CD4-positive, CD25-positive, alpha-beta regulatory T cell (primary cell): Measurements from ENCODE around the gene ACE. TPM values are rescaled to one million over a fixed set of nuclear protein-coding genes. Genes with fewer than 3 reads are reported as not detected.
A peak's percentile ranks its signal among the peaks of the same experiment; 100 is the strongest.

ENCODE experiments used
- ATAC-seq, 2 donors: fragments of 150-1000 bp; cut with Tn5 transposase; one replicate each; pipeline ENCODE4 v1.10.0; 2021; ENCODE audit warnings: low read depth in 2 of 2, moderate number of reproducible peaks in 2 of 2, moderate library complexity in 1 of 2
- DNase-seq, 3 donors: peaks; one replicate each; pipeline versions ENCODE4 v3.0.0 to v3.0.0-alpha.2; 2012 to 2022; ENCODE audit warnings: mixed read lengths in 1 of 3
- H3K27ac ChIP-seq: one replicate; pipeline ENCODE4 v1.7.0; 2013; ENCODE audit warnings: mild to moderate bottlenecking, low read length; ENCODE audit not compliant: insufficient read depth, poor library complexity, severe bottlenecking
- H3K27me3 ChIP-seq: one replicate; pipeline ENCODE4 v1.7.0; 2013; ENCODE audit warnings: low read length; ENCODE audit not compliant: control insufficient read depth, insufficient read depth
- H3K36me3 ChIP-seq: one replicate; pipeline ENCODE4 v1.7.0; 2013; ENCODE audit warnings: mild to moderate bottlenecking, low read length, moderate library complexity; ENCODE audit not compliant: control insufficient read depth, insufficient read depth
- H3K4me1 ChIP-seq: 2 replicates; pipeline ENCODE4 v1.7.0; 2013; ENCODE audit warnings: mild to moderate bottlenecking, low read length; ENCODE audit not compliant: insufficient read depth, control insufficient read depth, poor library complexity, severe bottlenecking
- H3K4me3 ChIP-seq: one replicate; pipeline ENCODE4 v1.7.0; 2013; ENCODE audit warnings: low read depth, mild to moderate bottlenecking, low read length, moderate library complexity
- H3K9me3 ChIP-seq, 2 experiments: 1 replicate in 1 of 2; 2 replicates in 1 of 2; pipeline ENCODE4 v1.7.0; 2013; ENCODE audit warnings: low read length in 2 of 2, mild to moderate bottlenecking in 1 of 2, moderate library complexity in 1 of 2; ENCODE audit not compliant: control insufficient read depth in 2 of 2
- H3K27ac Mint-ChIP-seq, 3 donors: one replicate each; pipeline ENCODE4 v1.8.0; 2020 to 2022; ENCODE audit warnings: mild to moderate bottlenecking in 3 of 3, mixed read lengths in 3 of 3, moderate library complexity in 2 of 3
- H3K27me3 Mint-ChIP-seq: one replicate; pipeline ENCODE4 v1.8.0; 2022; ENCODE audit warnings: mild to moderate bottlenecking, mixed read lengths
- H3K36me3 Mint-ChIP-seq: one replicate; pipeline ENCODE4 v1.8.0; 2020; ENCODE audit warnings: mixed read lengths
- H3K4me1 Mint-ChIP-seq, 4 donors: one replicate each; pipeline ENCODE4 v1.8.0; 2020 to 2022; ENCODE audit warnings: mixed read lengths in 4 of 4, mild to moderate bottlenecking in 1 of 4
- H3K4me3 Mint-ChIP-seq, 4 donors: one replicate each; pipeline ENCODE4 v1.8.0; 2020 to 2022; ENCODE audit warnings: mild to moderate bottlenecking in 4 of 4, mixed read lengths in 4 of 4, moderate library complexity in 3 of 4
- H3K9me3 Mint-ChIP-seq, 7 donors: one replicate each; pipeline ENCODE4 v1.8.0; 2020 to 2022; ENCODE audit warnings: mixed read lengths in 7 of 7, mild to moderate bottlenecking in 3 of 7, moderate library complexity in 2 of 7
- polyA plus RNA-seq, 4 donors: library from polyadenylated mRNA; unstranded; fragments of 300-500 nt; fragmentation: Illumina TruSeq; gene quantifications; one replicate each; pipeline ENCODE4 v1.2.3, GENCODE V29; 2021
- total RNA-seq: library from RNA; stranded (reverse); gene quantifications from one replicate; pipeline ENCODE4 v1.2.3, GENCODE V29; 2022

Gene ACE
- total and polyA plus RNA-seq, 5 donors from 2014 or later, result 0.15 to 4.2 TPM; not detected in 3

GRCh38 chr17:63506627-63507026, 29.8 kb downstream of the ACE start:
- Mint-ChIP-seq H3K4me3 (no peak overlapping the region), H3K36me3 (peaks cover 4% of the 10 kb centered on the region), H3K27me3 (peaks cover 26% of the 10 kb centered on the region), H3K9me3 (peaks cover 0 to 8% (median 0%) of the 10 kb centered on the region in 7 donors), H3K4me1 (no peaks in the 10 kb centered on the region), H3K27ac (no peak overlapping the region)
- Histone ChIP-seq H3K27ac (no peak overlapping the region), H3K4me3 (no peak overlapping the region), H3K36me3 (no peaks in the 10 kb centered on the region), H3K4me1 (no peaks in the 10 kb centered on the region), H3K27me3 (no peaks in the 10 kb centered on the region), H3K9me3 (no peaks in the 10 kb centered on the region)
- DNase-seq (no peak), ATAC-seq (no peak)

- Histone ChIP-seq H3K4me3 (no peak overlapping the region), H3K36me3 (no peaks in the 10 kb centered on the region), H3K27ac (no peak overlapping the region), H3K27me3 (no peaks in the 10 kb centered on the region), H3K4me1 (no peaks in the 10 kb centered on the region), H3K9me3 (no peaks in the 10 kb centered on the region)
- no peaks in the 10 kb centered on the region for H3K36me3 Mint-ChIP-seq
- H3K4me3 Mint-ChIP-seq, result no peak overlapping the region
- ATAC-seq, result no peak
- H3K9me3 Mint-ChIP-seq, result no peaks in the 10 kb centered on the region
- H3K27me3 Mint-ChIP-seq, result peaks cover 17% of the 10 kb centered on the region
- no peak for DNase-seq
- no peaks in the 10 kb centered on the region for H3K4me1 Mint-ChIP-seq
- no peak overlapping the region for H3K27ac Mint-ChIP-seq
Observed at GRCh38 chr17:63511331-63511730, 34.5 kb downstream of the ACE start.

- Mint-ChIP-seq H3K27ac (no peak overlapping the region), H3K36me3 (no peaks in the 10 kb centered on the region), H3K4me1 (no peaks in the 10 kb centered on the region), H3K9me3 (no peaks in the 10 kb centered on the region), H3K4me3 (no peak overlapping the region), H3K27me3 (peaks cover 17% of the 10 kb centered on the region)
- Histone ChIP-seq H3K27ac (no peak overlapping the region), H3K9me3 (no peaks in the 10 kb centered on the region), H3K4me3 (no peak overlapping the region), H3K36me3 (no peaks in the 10 kb centered on the region), H3K4me1 (no peaks in the 10 kb centered on the region), H3K27me3 (no peaks in the 10 kb centered on the region)
- DNase-seq, result no peak
- ATAC-seq, result no peak
Observed at GRCh38 chr17:63512388-63512787, 35.5 kb downstream of the ACE start.

GRCh38 chr17:63512896-63513644, 36.2 kb downstream of the ACE start:
- Histone ChIP-seq H3K4me1 (no peaks in the 10 kb centered on the region), H3K4me3 (no peak overlapping the region), H3K27ac (no peak overlapping the region), H3K36me3 (no peaks in the 10 kb centered on the region), H3K9me3 (no peaks in the 10 kb centered on the region), H3K27me3 (no peaks in the 10 kb centered on the region)
- H3K4me1 Mint-ChIP-seq, result no peaks in the 10 kb centered on the region
- H3K4me3 Mint-ChIP-seq, result no peak overlapping the region
- peaks cover 0 to 1% (median 0%) of the 10 kb centered on the region in 7 donors for H3K9me3 Mint-ChIP-seq
- H3K27ac Mint-ChIP-seq, result no peak overlapping the region
- DNase-seq (no peak), ATAC-seq (no peak)
- H3K36me3 Mint-ChIP-seq, result no peaks in the 10 kb centered on the region
- peaks cover 17% of the 10 kb centered on the region for H3K27me3 Mint-ChIP-seq

GRCh38 chr17:63514477-63514876, 37.6 kb downstream of the ACE start:
- Mint-ChIP-seq H3K27me3 (peaks cover 13% of the 10 kb centered on the region), H3K36me3 (no peaks in the 10 kb centered on the region), H3K27ac (no peak overlapping the region), H3K9me3 (peaks cover 0 to 1% (median 0%) of the 10 kb centered on the region in 7 donors), H3K4me1 (no peaks in the 10 kb centered on the region), H3K4me3 (no peak overlapping the region)
- Histone ChIP-seq H3K27me3 (no peaks in the 10 kb centered on the region), H3K36me3 (no peaks in the 10 kb centered on the region), H3K9me3 (no peaks in the 10 kb centered on the region), H3K27ac (no peak overlapping the region), H3K4me1 (no peaks in the 10 kb centered on the region), H3K4me3 (no peak overlapping the region)
- ATAC-seq, result no peak
- DNase-seq, result no peak

GRCh38 chr17:63514974-63515373, 38.1 kb downstream of the ACE start:
- Histone ChIP-seq H3K4me3 (no peak overlapping the region), H3K9me3 (no peaks in the 10 kb centered on the region), H3K36me3 (no peaks in the 10 kb centered on the region), H3K27ac (no peak overlapping the region), H3K27me3 (no peaks in the 10 kb centered on the region), H3K4me1 (no peaks in the 10 kb centered on the region)
- peaks cover 0 to 1% (median 0%) of the 10 kb centered on the region in 7 donors for H3K9me3 Mint-ChIP-seq
- no peaks in the 10 kb centered on the region for H3K36me3 Mint-ChIP-seq
- no peaks in the 10 kb centered on the region for H3K4me1 Mint-ChIP-seq
- H3K4me3 Mint-ChIP-seq, result no peak overlapping the region
- no peak overlapping the region for H3K27ac Mint-ChIP-seq
- DNase-seq (no peak), ATAC-seq (no peak)
- peaks cover 16% of the 10 kb centered on the region for H3K27me3 Mint-ChIP-seq

- Mint-ChIP-seq H3K36me3 (no peaks in the 10 kb centered on the region), H3K9me3 (peaks cover 0 to 1% (median 0%) of the 10 kb centered on the region in 7 donors), H3K27me3 (peaks cover 16% of the 10 kb centered on the region), H3K4me1 (no peaks in the 10 kb centered on the region), H3K4me3 (peak overlapping the region in 1 of 4 donors; percentile 80), H3K27ac (no peak overlapping the region)
- Histone ChIP-seq H3K27me3 (no peaks in the 10 kb centered on the region), H3K4me3 (no peak overlapping the region), H3K36me3 (no peaks in the 10 kb centered on the region), H3K27ac (no peak overlapping the region), H3K9me3 (no peaks in the 10 kb centered on the region), H3K4me1 (no peaks in the 10 kb centered on the region)
- DNase-seq (no peak), ATAC-seq (no peak)
Observed at GRCh38 chr17:63515426-63515825, 38.6 kb downstream of the ACE start.
